Tongue (tissue), 2 donors: ENCODE measurements around the gene PCBD2. TPM values are rescaled to one million over a fixed set of nuclear protein-coding genes. Genes with fewer than 3 reads are reported as not detected.
"Not testable (repeated sequence)": the region's sequence is repeated elsewhere in the genome, so short reads cannot be mapped to it uniquely, and the experiment has no call there.

Source experiments
- DNase-seq: peaks from one replicate; pipeline ENCODE4 v3.0.0-alpha.2; 2015
- total RNA-seq: library from RNA; depleted of rRNA; stranded (reverse); fragments of >200 nt; gene quantifications from one replicate; pipeline ENCODE4 v1.2.3, GENCODE V29; 2014

Gene PCBD2
- total RNA-seq, 1 donor from 2014 or later = 16.3 TPM

DNA sequence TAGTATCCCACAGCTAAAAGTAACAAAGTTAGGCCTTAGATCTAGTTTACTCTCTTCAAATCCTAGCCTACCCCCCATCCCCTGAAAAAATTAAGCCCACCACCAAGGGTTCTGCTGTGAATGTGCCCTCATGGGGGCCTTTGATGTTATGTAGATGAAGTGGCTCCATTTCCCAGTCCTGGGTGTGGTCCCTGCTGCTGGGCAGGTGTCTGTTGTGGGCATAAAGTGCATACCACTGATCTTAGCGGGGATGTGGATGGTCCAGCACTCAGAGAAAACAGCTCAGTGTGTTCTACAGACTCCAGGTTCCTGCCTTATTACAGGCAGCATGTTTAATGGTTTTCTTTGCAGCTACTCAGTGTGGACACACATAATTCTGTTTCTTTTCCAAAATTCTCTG is 1.9 kb downstream of the PCBD2 start:
- DNase-seq = no peak

GRCh38 chr5:134910752-134911151 is 5.8 kb downstream of the PCBD2 start:
- not testable (repeated sequence) for DNase-seq

GRCh38 chr5:134911285-134912206 is 6.6 kb downstream of the PCBD2 start:
- DNase-seq = no peak

DNA sequence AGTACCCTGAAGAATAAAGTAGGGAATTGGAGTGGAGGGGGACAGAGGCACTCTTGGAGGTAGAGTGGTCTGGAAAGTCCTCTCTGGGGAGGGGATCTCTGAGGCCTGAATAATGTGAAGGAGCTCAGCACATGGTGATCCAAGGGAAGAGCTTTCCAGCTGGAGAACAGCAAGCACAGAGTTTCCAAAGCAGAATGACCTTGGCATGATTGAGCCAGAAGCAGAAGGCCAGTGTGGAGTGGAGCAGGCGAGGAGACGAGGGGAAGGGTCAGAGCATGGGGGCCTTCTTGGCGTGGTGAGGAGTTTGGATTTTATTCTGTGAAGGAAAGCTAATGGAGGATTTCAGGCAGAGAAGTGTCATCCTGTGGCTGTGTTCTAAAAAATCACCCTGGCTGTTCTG is 8.3 kb downstream of the PCBD2 start:
- no peak for DNase-seq

DNA sequence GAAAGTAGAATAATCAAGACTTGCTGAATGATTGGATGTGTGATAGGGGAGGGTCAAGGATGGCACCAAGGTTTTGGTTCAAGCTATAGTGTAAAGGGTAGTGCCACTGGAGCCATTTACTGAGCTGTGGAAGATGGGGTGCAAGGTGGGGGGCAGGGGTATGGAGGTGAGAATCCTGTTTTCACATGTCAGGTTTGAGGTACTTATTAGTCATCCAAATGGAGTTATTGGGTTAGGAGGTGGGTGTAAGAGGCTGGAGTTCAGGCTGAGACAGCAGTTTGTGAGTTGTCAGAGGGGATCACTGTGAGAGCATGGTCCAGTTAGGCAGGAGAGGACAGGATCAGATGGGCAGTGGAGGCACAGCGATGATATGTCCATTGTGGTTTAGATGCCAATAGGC is 8.9 kb downstream of the PCBD2 start:
- no peak for DNase-seq

GRCh38 chr5:134917070-134917815 is 12.3 kb downstream of the PCBD2 start:
- no peak for DNase-seq

DNA sequence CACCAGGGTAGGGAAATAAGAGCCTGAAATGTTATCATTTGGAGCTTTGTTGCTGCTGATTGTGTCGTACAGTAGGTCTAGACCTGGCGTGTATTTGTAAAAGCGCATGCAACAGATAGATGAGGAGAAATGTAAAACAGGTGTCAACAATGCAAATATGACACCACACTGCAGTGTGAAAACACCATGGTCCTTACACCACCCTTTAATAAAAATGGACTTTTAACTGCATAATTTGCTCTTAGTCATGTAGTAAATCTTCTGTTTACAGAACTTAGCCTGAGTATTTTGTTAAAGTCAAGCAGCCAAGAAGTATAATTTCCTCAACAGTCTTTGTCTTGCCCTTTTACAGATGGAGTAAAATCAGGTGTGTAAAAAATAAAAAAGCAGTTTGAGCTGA is 13.9 kb downstream of the PCBD2 start:
- no peak for DNase-seq

- no peak for DNase-seq
These were observed 16.1 kb downstream of the PCBD2 start for GRCh38 chr5:134920848-134921575.

- no peak for DNase-seq
These were observed 27.6 kb downstream of the PCBD2 start for GRCh38 chr5:134932508-134932907.

GRCh38 chr5:134934202-134934601 is 29.3 kb downstream of the PCBD2 start:
- no peak for DNase-seq

DNA sequence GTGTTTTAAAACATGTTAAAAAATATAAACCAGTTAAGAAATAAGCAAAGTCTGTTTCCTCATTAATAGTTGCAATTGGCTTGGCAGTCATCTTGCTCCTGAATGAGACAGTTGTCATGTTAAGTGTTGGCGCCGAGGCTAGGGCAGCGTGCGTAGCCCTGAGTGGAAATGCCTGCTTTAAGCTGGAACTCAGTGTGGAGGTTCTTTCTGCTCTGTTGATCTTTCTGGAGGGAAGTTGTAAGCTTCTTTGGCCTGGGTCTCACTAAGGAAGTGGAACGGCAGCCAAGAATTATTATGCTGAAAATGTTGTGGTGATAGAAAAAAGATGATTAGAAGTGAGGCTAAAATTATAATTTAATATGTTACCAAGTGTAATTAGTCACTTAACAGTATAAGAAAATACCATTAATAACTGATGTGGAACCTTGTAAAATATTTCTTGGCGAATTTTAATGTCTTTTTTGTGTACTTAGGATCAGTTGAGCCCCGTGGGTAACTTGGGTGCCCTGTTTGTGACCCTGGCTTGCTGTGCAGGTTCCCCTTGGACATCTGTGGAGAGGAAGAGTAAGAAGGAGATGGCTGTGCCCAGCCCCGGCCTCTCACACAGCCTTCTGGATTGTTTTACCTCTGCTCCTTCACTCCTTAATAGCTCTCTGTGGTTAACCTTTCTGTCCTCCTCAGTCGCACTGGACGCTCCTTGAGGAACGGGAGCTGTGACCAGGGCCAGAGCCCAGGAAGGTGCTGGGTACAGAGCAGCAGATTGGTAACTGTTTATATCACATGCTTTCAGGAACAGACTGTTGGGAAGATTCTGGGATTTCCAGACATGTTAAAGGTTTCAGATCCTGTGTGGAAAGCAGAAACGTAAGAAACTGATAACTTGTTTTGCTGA is 31.0 kb downstream of the PCBD2 start:
- DNase-seq = no peak

DNA sequence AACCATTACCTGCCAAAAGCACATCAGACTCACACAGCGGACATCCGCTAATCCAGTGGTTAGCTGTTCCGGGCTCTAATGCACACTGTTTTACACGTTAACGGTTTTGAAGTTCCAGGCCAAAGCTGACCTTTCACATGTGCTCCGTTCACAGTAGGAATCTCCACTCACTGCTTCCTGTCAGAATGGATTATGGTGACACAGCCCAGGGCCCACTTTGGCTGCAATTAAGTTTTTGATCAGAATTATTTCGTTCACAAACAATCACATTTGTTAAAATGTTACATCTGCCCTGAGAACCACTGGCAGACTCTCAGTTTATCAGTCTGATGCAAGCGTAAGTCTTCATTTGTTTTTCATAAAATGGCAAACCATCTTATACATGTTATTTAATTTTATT is 32.6 kb downstream of the PCBD2 start:
- DNase-seq = peak; percentile 51

DNA sequence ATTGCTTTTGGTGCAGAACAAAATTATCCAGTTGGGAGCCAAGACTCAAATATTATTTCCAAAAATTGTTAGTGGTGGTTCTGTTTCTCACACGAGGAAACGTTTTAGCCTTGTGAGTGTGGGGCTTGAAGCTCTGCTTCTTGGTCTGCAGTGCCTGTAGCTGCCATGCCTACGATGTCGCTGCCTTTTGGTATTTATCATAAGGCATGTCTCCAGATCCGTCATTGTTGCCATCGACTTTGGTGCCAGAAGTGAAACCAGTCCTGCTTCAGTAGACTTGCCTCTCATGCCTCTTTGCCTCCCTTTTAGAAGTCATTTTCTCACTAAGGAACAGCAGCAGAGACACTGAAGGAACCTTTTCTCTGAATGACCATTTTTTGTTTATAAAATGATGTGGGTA is 33.1 kb downstream of the PCBD2 start:
- DNase-seq = peak; percentile 13

- no peak for DNase-seq
These were observed 34.6 kb downstream of the PCBD2 start for GRCh38 chr5:134939500-134939899.

GRCh38 chr5:134943547-134943946 is 38.6 kb downstream of the PCBD2 start:
- DNase-seq = no peak

DNA sequence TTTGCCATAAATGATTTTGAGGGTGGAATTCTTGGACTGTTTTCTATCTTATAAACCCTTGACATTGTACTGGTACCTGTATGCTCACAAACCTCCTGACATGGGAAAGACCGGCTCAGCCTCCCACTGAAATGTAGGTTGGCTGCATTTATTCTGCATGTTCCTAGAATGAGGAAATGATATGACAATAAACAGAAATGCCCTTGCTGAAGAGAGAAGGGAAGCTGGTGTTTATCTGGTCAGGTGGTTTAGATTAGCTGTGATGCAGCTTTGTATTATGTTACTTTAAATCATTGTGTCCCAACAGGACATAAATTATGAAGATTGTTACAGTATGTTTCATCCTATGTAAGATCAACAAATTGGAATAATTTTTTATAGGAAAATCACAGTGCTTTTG is 39.7 kb downstream of the PCBD2 start:
- DNase-seq = peak; percentile 33

- DNase-seq = no peak
These were observed 40.1 kb downstream of the PCBD2 start for GRCh38 chr5:134945041-134945440.

- DNase-seq = peak; percentile 83
These were observed 44.0 kb downstream of the PCBD2 start for GRCh38 chr5:134948911-134949310.

GRCh38 chr5:134949316-134949715 is 44.4 kb downstream of the PCBD2 start:
- DNase-seq = peak; percentile 13

DNA sequence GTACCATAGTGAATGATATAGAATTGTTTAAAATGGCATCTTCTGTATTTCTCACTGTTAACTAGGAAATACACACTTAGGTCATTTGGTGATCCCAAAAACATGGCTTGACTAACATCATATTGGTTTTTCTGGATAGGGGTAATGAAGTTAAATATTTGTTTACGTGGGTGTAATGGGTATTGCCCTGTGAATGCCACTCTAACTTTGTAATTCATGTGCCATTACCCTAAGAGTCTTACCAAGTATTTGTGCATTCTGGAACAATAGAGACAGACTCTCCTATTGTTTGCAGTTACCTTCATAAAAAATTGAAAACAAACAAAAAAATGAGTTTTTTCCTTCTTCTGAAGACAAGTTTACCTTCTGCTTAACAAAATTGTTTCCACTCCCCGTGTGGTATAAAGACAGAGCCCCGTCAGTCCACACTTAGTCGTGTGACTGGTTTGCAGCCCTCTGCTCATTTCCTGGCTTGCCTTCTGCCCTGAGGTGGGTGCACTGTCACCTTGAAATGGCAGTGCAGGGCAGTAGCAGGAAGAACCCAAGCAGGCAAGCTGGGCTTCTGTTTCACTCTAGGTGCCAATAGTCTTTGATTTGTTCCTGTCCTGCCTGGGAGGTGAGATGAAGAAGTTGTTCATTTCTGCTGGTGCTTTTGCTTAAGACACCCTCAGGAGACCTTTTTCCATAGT is 53.1 kb downstream of the PCBD2 start:
- DNase-seq = no peak

DNA sequence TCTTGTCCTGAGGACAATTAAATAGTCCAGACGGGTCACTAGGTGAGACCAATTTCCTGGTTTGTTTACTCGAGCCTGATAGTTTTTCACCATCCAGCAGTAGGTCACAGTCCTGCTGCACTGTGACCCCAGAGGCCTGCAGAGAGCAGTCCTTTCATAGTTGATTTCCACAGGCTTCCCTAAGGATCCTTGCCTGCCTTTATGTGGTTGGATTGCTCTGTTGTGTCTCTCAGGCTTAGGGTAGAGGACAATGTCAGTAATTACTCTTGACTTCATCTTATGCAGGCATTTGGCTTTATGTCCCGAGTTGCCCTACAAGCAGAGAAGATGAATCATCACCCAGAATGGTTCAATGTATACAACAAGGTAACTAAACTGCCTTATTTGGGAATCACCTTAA is 53.8 kb downstream of the PCBD2 start:
- no peak for DNase-seq
